ENCODE measurements around the gene CNGA4.
"Not testable (repeated sequence)": the region's sequence is repeated elsewhere in the genome, so short reads cannot be mapped to it uniquely, and the experiment has no call there.

Gene CNGA4

GRCh38 chr11:6225024-6225423, 13.9 kb upstream of the CNGA4 start:
- DNase-seq (ENCODE audit: low read depth) = no peak

GRCh38 chr11:6225896-6226295, 13.0 kb upstream of the CNGA4 start:
- no peak for DNase-seq (ENCODE audit: low read depth)

- DNase-seq (ENCODE audit: low read depth) = no peak
Measured at GRCh38 chr11:6228520-6228919, 10.4 kb upstream of the CNGA4 start.

- DNase-seq (ENCODE audit: low read depth) = no peak
Measured at GRCh38 chr11:6229911-6230310, 9.0 kb upstream of the CNGA4 start.

GRCh38 chr11:6232899-6233298, 6.0 kb upstream of the CNGA4 start:
- no peak for DNase-seq (ENCODE audit: low read depth)

GRCh38 chr11:6233984-6234386, 4.9 kb upstream of the CNGA4 start:
- DNase-seq (ENCODE audit: low read depth) = no peak

- DNase-seq (ENCODE audit: low read depth) = peak; percentile 99
Measured at GRCh38 chr11:6234387-6235107, 4.3 kb upstream of the CNGA4 start, which contains the start of gene FHIP1B. Gene FHIP1B (minus strand): TSS chr11:6234636. CDS start chr11:6224516, 10,120 bp downstream.

GRCh38 chr11:6237266-6237665, 1.6 kb upstream of the CNGA4 start:
- DNase-seq (ENCODE audit: low read depth) = no peak

- no peak for DNase-seq (ENCODE audit: low read depth)
Measured at GRCh38 chr11:6237761-6238302, 1.1 kb upstream of the CNGA4 start.

- DNase-seq (ENCODE audit: low read depth) = no peak
Measured at GRCh38 chr11:6240139-6240538, 1.2 kb downstream of the CNGA4 start.

GRCh38 chr11:6240781-6241180, 1.9 kb downstream of the CNGA4 start:
- no peak for DNase-seq (ENCODE audit: low read depth)

GRCh38 chr11:6241316-6241715, 2.4 kb downstream of the CNGA4 start:
- DNase-seq (ENCODE audit: low read depth) = no peak

GRCh38 chr11:6245536-6245935, 6.6 kb downstream of the CNGA4 start:
- DNase-seq (ENCODE audit: low read depth) = no peak

GRCh38 chr11:6248248-6248647, 9.4 kb downstream of the CNGA4 start:
- no peak for DNase-seq (ENCODE audit: low read depth)

- DNase-seq (ENCODE audit: low read depth) = not testable (repeated sequence)
Measured at GRCh38 chr11:6248897-6249296, 10.0 kb downstream of the CNGA4 start.

GRCh38 chr11:6249770-6250555, 11.1 kb downstream of the CNGA4 start:
- no peak for DNase-seq (ENCODE audit: low read depth)

GRCh38 chr11:6251120-6251733, 12.3 kb downstream of the CNGA4 start:
- no peak for DNase-seq (ENCODE audit: low read depth)

- DNase-seq (ENCODE audit: low read depth) = no peak
Measured at GRCh38 chr11:6251990-6252473, 13.1 kb downstream of the CNGA4 start.

- DNase-seq (ENCODE audit: low read depth) = no peak
Measured at GRCh38 chr11:6253197-6253596, 14.3 kb downstream of the CNGA4 start.

- DNase-seq (ENCODE audit: low read depth) = no peak
Measured at GRCh38 chr11:6258141-6258540, 19.3 kb downstream of the CNGA4 start.

- no peak for DNase-seq (ENCODE audit: low read depth)
Measured at GRCh38 chr11:6258571-6259081, 19.7 kb downstream of the CNGA4 start.

- DNase-seq (ENCODE audit: low read depth) = no peak
Measured at GRCh38 chr11:6260207-6260726, 21.4 kb downstream of the CNGA4 start.
